Activated T-helper 1 cell treated with Interleukin-2 at 50 U/mL for 16 hours (primary cell): Measurements from ENCODE around the gene UBE2D2.

ENCODE experiments used
- DNase-seq: peaks from one replicate; pipeline ENCODE4 v3.0.0-alpha.2; 2020; ENCODE audit warnings: low read depth

The UBE2D2 gene

DNA sequence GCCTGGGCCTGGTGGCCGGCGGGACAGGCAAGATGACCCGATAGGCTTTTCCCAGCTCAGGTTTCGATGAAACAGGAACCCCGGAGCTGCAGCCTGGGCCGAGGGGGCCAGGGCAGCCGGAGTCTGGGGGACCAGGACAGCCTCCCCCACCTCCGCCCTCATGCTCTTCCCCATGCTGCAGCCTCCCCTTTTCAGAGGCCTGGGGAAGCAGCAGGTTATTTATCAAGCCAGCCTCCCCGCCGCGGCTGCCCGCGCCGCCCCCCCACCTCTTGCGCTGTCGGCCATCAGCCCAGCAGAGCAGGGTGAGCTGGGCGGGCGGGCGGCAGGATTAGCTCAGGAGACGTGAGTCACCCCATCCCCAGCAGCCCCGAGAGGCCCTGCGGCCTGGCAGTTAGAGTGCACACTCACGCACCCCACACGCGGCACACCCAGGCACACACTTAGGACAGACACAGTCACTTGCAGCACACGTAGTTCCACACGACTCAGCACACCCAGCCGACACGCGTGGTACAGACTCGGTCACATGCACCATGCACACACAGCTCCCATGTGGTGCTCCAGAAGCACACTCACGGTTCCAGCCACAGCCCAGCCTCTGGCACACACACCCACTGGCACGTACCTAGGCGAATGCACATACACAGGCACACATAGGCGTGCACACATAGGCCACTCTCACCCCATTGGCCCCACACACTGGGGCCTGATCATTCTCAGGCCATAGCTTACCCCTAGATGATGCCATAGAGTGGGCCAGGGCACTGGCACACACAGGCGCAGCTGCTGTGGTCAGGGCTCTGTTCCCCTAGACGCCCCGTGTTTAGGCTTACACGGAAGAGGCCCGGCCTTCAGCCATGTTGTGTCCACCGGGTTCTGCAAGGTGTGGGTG is 100.0 kb downstream of the UBE2D2 start:
- DNase-seq, result no peak

DNA sequence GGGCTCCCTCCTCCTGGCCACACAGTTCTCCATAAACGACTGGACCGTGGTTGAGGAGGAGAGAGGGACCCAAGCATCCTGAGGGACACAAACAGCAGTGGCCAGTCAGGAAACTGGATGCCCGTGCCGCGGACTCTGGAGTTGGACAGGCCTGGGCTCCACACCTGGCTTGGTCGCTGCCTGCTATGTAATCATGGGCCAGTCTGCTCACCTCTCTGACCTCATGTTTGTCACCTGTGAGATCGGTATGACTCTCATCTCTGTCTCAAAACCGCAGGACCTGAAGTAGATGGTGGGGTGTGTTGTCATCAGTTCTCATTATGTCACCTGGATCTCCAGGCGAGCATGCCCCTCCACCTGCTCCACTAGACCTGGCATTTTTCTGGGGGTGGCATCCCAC is 101.5 kb downstream of the UBE2D2 start:
- no peak for DNase-seq

DNA sequence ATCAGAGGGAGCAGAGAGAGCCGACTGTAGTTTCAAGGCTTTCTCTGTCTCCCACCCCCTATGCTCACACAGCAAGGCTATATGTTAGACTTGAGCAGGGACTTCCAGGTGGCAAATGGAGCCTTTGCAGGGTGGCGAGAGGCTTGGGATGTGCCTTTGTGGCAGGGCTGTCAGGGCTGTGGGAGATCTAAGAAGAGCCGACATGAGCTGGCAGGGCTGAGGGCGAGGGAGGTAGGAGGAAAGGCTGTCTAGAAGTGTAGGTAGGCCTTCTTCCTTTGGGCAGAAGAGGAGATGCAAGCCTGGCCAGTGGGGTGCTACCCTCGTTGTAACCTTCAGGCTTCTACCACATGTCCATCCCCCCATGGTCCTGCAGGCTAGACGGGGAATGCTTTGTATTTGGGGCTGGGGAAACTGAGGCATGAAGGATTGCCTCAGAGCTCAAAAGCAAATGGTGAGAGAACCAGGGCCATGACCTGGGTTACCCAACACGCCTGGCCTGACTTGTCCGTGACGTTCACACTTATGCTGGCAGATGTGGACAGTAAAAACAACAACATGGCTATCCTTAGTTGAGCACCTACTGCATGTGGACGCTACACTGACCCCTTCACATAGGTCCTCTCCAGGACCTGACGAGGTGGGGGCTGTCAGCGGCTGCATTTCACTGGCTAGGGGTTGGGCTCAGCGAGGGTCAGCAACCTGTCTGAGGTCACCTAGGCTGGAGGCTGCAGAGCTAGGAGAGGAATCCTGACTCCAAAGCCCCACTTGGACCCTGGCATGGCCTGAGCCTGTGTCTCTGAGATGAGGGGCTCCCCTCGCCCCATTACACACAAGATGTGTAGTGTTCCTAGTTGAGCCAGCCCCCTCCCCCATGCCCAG is 102.3 kb downstream of the UBE2D2 start:
- DNase-seq, result no peak

DNA sequence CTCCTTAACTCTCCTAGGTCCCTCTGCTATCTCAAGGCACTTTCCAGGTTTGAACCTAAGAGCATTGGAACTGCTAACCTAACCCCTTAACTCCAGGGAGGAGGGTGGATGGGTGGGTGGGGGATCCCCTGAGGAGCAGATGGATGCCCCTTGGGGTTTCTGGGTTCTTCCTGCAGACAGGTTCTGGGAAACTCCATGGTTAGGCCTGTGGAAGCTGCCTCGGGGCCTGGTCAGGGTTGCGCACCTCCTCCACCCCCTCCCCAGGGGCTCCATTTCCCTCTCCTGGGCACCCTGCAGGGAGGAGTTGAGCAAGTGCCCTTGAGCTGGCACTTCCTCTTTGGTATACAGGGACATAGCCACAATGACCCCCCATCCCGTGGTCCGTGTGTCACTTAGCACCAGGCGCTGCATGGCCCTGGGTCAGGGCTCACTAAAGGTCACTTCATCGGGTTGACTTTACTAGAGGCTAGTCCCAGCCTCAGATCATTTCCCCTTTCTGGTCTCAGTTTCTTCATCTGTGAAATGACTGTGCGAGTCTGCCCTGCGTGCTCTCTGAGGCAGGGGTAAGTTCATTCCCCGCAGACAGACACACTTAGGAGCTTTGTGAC is 103.1 kb downstream of the UBE2D2 start:
- DNase-seq, result no peak

DNA sequence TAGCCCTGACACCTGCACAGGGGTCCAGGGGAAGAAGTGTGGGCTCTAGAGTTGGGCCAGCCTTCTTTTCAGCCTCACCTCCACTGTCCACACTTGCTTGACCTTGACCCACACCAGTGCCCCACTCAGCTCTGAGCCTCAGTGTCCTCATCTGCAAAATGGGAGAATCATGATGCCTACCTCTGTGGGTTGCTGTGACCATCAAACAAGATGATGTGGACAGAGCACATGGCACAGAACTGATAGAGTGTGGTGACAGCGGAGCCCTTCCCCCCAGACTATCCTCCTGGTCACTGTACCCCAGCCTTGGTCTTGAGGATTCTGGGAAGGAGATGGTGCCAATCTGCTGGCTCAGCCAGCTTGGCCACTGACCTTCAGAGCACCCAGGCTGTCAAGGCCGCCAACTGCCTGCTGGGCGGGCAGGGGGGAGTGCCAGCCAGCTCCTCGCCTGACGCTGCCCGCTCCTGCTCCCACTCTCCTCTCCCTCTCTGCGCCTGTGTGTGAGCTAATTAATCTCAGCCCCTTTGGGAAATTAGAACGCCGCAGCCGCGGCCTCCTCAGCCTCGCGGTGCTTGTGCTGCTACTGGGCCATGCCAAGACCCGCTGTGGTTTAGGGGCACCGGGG is 103.7 kb downstream of the UBE2D2 start:
- DNase-seq, result no peak

DNA sequence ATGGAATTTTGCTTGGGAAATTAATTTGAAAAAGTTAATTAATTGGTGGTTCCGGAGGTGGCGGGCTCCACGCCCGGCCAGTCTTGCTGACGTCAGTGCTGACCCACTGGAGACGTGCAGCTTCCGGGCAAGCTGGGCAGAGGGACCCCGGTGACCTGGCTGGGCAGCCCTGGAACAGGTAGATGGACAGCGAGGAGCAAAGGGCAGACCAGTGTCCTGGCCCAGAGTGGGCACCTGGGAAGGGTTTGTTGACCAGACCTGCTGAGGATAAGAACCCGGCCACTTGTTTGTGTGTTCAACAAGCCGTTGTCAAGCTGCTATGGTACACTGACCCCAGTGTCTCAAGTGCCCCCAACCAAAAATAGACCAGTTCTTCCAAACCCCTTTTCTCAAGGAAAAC is 104.5 kb downstream of the UBE2D2 start:
- DNase-seq, result no peak

DNA sequence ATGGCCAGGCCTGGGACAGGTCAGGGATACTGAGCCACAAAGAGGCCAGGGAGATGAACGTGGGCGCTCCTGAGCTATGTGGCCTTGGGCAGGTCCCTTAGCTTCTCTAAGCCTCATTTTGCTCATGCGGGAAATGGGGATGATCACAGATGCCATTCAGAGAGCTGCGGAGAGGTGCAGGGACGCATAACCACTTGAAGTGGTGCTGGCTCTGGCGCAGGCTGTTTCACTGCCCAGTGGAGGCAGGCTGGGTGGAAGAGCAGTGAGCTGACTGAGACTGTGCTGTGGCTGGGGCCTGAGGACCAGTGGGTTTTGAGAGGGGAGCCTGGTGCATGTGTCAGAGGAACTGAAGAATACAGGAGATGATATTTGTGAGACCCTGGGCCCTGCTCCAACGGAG is 105.4 kb downstream of the UBE2D2 start:
- DNase-seq, result no peak

DNA sequence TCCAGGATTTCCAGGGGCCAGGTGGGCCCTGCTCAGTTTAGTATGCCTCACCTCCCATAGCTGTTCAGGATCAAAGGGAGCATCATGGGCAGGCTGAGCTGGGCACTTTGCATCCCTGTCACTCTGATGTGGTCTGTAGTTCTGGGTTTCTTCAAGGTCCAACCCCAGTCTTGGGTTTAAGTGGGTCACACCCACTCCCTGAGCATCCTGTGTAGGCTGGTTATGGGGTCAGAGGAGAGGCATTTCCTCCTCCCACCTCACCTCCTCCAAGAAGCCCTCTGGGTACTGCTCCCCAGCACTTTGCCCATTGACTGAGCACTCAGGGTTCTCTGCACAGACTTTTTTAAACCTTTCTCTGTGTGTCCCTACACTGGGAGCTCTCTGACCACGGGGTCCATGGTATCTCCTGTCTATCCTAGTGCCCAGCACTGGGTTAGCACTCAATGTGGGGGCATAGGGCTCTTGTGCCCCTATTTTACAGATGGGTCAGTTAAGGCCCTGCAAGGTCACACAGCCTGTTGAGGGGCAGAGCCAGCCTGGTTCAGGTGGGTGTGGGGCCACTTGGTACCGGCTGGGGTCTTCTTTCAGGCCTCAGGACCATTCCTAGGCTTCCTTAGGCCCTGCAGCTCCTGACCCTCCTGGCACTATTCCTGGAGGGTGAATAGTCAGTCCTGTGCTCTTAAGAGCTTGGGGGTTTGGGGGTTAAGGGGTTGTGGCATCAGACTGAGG is 106.0 kb downstream of the UBE2D2 start:
- no peak for DNase-seq

DNA sequence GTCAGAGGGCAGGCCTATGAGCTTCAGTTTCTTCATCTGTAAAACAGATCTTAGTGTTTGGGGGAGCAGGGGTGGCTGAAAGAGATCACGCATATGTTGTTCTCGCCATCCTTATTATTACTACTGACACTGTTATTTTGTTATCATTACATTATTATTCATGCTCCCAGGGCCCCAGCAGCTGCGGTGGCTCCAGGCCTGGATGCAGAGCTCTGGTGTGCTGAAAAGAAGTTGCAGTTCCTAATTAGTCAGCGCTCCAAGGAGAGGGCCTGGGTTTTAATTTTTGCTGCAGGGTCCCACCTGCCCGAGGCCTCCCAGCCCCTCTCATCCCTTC is 106.6 kb downstream of the UBE2D2 start:
- no peak for DNase-seq

DNA sequence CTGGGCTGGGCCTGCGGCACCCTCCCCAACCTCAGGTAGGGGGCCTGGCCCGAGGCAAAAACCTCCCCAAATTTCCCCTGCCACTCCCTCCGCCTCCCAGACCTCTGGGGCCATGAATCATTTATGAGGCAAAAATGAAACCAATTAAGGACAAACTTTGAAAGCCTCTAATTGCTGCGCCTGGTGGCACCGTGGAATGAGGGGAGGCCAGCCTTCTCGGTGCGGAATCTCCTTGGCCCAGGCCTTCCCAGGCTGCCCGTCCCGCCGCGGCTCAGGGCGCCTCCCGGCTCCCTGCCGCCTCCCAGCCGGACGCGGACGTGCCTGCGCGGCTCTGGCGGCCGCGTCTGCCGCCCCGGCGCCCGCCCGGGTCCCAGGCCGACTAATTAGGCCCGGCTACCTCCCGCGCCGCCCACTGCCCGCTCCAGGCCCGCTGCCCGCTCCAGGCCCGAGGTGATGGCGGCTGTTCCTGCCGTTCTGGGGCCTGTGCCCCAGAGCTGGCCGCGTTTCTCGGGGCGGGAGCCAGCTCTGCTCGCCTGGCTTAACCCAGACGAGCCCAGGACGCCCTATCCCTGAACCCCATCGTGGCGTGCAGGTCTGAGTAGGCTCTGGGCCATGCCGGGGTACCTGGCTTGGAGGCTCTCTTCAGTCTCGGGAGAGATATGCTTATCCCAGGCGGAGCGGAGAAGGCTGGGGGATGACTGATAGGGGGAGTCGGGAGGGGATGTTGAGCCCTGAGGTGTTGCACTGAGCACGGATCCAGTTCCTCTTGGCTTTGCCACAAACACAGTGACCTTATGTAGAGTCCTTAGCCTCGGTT is 107.1 kb downstream of the UBE2D2 start:
- no peak for DNase-seq

DNA sequence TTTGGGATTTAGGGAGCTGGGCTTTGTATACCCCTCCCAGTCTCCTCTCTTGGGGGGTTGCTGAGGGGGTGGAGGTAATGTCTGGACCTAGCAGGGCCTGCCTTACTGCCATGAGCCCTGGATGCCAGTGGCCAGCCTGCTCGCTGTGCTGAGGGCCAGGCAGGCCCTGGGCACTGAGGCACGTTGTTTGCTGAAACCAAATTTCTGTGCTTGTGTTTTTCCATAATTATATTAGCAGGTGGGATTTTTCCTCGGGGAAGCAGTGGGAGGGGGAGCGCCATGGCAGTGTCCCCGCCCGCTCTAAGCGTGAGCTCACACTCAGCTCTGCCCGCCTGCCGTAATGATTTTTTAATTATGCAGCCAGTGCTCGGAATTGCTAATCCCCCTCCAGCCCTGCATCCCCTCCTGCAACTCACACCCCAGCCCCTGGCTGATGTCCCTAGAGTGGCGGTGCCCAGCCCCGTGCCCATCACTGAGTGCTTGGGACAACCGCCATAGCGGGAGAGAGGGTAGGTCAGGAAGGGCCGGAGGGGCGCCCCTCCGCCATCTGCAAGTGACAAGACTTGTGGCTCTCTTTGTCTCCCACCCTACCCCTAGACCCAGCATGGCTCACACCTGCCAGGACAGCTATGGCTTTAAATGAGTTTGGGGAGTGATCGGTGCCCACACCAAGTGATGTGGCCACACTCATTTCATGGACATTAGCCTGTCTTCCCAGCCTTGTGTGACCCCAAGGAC is 108.0 kb downstream of the UBE2D2 start:
- no peak for DNase-seq

DNA sequence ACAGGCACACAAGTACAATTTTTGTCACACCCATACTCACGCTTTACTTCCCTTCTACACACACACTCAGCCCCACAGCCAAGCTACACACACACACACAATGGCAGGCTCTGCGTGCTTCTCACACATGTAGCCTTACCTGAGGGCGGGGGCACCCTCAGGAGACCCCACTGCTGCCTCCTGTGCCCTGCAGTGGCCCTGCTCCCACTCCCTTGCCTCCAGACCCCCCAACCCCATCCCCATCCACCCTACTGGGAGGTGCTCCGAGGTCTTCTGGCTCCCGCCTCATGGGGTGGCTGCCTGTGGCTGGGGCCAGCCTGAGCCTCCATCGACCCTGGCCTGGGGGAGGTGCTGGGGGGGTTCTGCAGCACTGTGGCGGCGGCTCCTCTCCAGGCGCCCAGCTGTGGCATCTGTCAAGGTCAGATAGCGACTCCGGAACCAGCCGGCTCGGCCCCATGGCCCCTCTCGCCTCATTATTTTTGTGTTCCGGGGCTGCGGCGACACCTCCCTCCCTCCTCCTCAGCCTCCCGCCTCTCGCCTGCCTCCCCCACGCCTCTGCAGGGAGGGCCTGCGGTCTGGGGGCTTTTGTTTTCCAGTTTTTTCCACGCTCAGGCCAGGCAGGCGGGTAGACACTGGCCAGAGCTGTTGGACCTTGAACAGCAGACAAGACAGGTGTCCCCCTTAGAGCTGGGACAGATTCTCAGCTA is 108.7 kb downstream of the UBE2D2 start:
- no peak for DNase-seq

DNA sequence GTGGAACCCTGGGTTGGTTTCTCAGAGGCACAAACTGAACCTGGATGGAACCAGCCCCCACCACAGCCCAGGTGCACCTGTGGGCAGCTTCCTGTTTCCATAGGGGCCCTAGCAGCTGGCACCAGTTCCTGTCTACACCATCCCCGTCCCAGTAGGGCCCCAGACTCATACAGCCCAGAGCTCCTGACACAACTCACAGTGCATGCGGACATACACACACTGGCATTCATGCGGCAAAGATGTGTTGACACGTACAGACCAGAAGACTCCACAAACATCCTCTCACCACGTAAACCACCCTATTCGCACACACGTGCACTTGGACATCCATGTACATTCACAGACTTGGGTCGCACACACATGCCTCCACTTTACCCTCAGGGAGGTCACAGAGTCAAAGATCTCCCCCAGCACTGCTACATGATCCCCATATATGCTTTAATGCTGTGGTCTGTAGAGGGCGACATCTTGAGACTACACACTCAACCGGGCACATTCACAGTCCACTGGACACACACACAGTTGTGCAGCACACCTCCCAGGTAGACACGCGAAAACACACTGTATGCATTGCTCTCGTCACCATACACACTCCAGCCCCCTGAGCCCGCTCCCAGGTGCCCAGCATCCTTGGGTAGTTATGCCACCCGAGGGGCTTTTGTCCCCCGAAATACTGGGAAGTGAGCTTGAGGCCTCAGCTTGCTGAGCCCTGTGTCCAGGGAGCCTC is 109.4 kb downstream of the UBE2D2 start:
- DNase-seq, result no peak

DNA sequence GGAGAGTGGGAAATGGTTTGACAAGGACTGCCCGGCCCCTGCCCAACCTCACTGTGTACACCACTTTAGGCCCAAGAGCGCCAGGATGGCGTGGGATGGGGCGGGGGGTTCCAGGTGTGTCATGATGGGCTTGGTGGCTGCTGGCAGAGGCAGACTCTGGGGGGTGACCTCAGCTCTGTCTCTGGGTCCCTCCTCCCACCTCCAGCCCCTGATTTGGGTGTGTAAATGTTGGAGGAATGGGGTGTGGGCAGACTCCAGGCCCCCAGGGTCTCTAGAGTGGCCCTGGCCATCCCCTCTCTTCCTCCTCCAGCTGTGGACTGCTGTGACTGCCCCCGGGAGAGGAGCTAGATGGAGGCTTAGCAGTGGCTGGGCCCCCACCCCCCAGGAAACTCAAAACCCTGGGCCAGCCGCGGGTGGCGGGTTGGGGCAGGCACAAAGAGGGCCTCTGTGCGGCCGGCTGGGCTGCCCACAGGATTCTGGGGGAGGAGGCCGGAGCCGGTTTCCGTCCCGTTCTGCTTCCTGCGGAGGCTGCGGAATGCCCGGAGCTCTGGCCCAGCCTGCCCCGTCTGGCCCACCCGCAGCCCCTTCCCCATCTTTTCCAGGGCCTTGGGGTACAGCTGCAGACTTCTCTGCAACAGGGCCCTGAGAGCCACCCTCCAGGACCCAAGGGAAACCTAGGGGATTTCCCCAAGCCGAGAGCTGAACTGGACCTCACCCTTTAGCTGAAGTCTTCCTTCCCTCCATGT is 110.1 kb downstream of the UBE2D2 start:
- no peak for DNase-seq

DNA sequence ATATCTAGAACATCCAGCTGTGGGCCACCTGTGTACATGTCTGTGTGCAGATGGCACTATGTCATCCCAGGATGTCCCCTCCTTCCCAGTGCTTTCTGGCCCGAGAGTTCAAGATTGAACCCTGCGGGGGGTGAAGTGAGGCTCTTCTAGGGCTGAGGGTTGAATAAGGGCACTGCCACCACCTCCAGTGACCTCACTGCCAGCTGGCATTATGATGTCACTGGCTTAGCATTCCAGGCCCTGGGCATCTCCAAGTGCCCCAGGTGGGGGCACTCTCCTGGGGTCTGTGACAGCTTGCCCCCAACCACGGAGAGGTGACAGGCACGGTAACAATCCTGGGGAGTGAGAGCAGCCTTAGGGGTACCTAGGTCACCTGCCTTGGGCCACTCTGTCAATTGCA is 114.1 kb downstream of the UBE2D2 start:
- DNase-seq, result no peak

DNA sequence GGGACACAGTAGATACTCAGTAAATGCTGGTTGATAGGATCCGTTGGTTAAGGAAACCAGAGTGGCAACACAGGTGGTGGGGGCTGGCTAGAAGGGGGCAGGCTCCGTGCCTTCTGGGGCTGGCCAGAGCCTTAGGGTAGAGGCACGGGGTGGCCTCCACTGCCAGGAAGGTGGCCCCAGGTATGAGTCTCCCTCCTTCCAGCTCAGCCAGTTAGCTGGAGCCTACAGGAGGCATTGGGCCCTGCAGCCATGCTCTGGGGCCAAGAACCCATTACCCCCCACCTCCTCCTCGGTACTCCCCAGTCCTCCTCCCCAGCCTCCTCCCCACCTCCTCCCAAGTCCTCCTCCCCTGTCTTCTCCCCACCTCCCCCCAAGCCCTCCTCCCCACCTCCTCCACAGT is 114.7 kb downstream of the UBE2D2 start:
- no peak for DNase-seq

DNA sequence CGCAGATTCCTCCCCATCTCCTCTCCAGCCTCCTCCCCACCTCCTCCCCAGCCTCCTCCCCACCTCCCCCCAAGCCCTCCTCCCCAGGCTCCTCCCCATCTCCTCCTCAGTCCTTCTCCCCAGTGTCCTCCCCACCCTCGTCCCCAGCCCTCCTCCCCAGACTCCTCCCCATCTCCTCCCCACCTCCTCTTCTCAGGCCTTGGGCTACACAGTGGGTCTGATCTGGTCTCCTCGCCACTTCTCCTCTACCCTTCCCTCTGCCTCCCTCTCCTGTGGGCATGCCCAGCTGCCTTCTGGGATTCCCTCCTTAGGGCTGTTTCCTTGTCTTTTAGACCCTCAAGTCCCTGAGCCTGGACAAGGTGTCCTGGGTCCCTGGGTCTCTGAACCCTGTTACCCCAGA is 115.3 kb downstream of the UBE2D2 start:
- no peak for DNase-seq
